Measurements from ENCODE around the gene SYTL3. TPM values are rescaled to one million over a fixed set of nuclear protein-coding genes. Genes with fewer than 3 reads are reported as not detected.
"Not testable (repeated sequence)": the region's sequence is repeated elsewhere in the genome, so short reads cannot be mapped to it uniquely, and the experiment has no call there.

The SYTL3 gene
- total RNA-seq, 1 donor, result 2.2 TPM

DNA sequence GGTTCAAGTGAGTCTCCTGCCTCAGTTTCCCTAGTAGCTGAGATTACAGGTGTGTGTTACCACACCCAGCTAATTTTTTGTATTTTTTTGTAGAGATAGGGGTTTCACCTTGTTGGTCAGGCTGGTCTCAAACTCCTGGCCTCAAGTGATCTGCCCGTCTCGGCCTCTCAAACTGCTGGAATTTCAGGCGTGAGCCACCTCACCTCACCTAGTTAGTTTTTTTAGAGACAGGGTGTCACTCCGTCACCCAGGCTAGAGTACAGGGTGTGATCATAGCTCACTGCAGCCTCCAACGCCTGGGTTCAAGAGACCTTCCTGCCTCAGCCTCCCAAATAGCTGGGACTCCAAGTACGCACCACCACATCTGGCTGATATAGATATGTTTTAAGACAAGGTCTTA lies 22.9 kb downstream of the SYTL3 start:
- Histone ChIP-seq H3K36me3 (ENCODE audit: insufficient read depth, low read length) (no peaks in the 10 kb centered on the region), H3K9me3 (ENCODE audit: low read depth, low read length) (no peaks in the 10 kb centered on the region), H3K4me3 (ENCODE audit: insufficient read depth, low read length) (no peak overlapping the region)

DNA sequence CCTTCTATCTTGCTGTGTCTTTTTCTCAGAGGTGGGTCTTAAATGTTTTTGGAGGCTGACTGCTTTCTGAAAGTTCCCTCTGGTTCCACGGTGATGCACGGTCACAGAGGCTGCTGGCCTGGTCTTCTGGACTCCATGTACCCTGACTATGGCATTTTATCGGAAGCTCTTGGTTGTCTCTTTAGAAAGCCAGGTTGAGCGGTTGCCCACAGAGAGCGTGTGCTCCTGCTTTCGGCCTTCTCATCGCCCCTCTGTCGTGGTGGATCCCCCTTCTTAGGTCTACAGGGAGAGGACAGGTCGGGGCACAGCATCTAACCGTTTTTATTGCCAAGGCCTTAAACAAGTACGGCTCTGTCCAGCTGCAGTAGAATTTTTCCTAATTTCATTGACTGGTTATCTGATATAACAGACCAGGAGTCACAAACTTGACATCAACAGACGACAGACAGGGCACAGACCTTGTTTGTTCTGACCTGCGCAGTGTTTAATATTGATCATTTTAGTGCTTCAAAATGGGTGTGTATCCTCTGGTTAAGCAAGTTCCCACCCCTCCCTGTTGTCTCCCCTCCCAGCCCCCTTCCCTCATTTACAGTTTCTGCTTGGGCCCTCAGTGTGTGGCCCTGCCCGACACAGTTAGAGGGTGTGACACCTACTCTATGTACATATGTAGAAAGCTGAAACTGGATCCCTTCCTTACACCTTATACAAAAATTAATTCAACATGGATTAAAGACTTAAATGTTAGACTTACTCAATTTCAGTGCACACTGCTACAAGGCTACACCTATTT lies 24.7 kb downstream of the SYTL3 start:
- H3K4me3 ChIP-seq (ENCODE audit: insufficient read depth, low read length), result no peak overlapping the region
- no peak overlapping the region for H2AFZ ChIP-seq (ENCODE audit: low read length)
- H3K27me3 ChIP-seq (ENCODE audit: insufficient read depth, low read length), result no peaks in the 10 kb centered on the region
- H3K9me3 ChIP-seq (ENCODE audit: low read depth, low read length), result no peaks in the 10 kb centered on the region
- DNase-seq (ENCODE audit: insufficient read length, low spot score, missing footprints), result peak; percentile 43
- H3K4me2 ChIP-seq (ENCODE audit: insufficient read depth, low read length), result no peak overlapping the region
- TF ChIP-seq, protein P1, sequence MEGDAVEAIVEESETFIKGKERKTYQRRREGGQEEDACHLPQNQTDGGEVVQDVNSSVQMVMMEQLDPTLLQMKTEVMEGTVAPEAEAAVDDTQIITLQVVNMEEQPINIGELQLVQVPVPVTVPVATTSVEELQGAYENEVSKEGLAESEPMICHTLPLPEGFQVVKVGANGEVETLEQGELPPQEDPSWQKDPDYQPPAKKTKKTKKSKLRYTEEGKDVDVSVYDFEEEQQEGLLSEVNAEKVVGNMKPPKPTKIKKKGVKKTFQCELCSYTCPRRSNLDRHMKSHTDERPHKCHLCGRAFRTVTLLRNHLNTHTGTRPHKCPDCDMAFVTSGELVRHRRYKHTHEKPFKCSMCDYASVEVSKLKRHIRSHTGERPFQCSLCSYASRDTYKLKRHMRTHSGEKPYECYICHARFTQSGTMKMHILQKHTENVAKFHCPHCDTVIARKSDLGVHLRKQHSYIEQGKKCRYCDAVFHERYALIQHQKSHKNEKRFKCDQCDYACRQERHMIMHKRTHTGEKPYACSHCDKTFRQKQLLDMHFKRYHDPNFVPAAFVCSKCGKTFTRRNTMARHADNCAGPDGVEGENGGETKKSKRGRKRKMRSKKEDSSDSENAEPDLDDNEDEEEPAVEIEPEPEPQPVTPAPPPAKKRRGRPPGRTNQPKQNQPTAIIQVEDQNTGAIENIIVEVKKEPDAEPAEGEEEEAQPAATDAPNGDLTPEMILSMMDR (IDR thresholded peaks at IDR 0.05; ENCODE audit: extremely low read depth, low read depth, low read length), result no peak
- H3K36me3 ChIP-seq (ENCODE audit: insufficient read depth, low read length), result no peaks in the 10 kb centered on the region
- no peaks in the 10 kb centered on the region for H3K4me1 ChIP-seq (ENCODE audit: insufficient read depth, low read length)
- no peak overlapping the region for H3K27ac ChIP-seq (ENCODE audit: low read depth, low read length)
- H3K79me2 ChIP-seq (ENCODE audit: insufficient read depth, low read length), result no peaks in the 10 kb centered on the region
- no peaks in the 10 kb centered on the region for H4K20me1 ChIP-seq (ENCODE audit: insufficient read depth, low read length)

More for the DNA sequence above, 22.9 kb downstream of the SYTL3 start:
- Histone ChIP-seq H3K4me2 (ENCODE audit: insufficient read depth, low read length) (no peak overlapping the region), H4K20me1 (ENCODE audit: insufficient read depth, low read length) (no peaks in the 10 kb centered on the region), H3K4me1 (ENCODE audit: insufficient read depth, low read length) (no peaks in the 10 kb centered on the region), H3K79me2 (ENCODE audit: insufficient read depth, low read length) (no peaks in the 10 kb centered on the region), H3K27me3 (ENCODE audit: insufficient read depth, low read length) (no peaks in the 10 kb centered on the region), H3K27ac (ENCODE audit: low read depth, low read length) (no peak overlapping the region), H2AFZ (ENCODE audit: low read length) (no peak overlapping the region)
- TF ChIP-seq, protein P1 (IDR thresholded peaks at IDR 0.05; ENCODE audit: extremely low read depth, low read depth, low read length), result no peak
- DNase-seq (ENCODE audit: insufficient read length, low spot score, missing footprints), result no peak

DNA sequence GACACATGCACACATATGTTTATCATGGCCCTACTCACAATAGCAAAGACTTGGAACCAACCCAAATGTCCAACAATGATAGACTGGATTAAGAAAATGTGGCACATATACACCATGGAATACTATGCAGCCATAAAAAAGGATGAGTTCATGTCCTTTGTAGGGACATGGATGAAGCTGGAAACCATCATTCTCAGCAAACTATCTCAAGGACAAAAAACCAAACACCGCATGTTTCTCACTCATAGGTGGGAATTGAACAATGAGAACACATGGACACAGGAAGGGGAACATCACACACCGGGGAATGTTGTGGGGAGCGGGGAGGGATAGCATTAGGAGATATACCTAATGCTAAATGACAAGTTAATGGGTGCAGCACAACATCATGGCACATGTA lies 27.2 kb downstream of the SYTL3 start:
- not testable (repeated sequence) for H3K4me3 ChIP-seq (ENCODE audit: insufficient read depth, low read length); H3K9me3 ChIP-seq (ENCODE audit: low read depth, low read length); H2AFZ ChIP-seq (ENCODE audit: low read length); DNase-seq (ENCODE audit: insufficient read length, low spot score, missing footprints); H4K20me1 ChIP-seq (ENCODE audit: insufficient read depth, low read length); H3K79me2 ChIP-seq (ENCODE audit: insufficient read depth, low read length); H3K27ac ChIP-seq (ENCODE audit: low read depth, low read length); H3K27me3 ChIP-seq (ENCODE audit: insufficient read depth, low read length); H3K4me2 ChIP-seq (ENCODE audit: insufficient read depth, low read length); H3K4me1 ChIP-seq (ENCODE audit: insufficient read depth, low read length); H3K36me3 ChIP-seq (ENCODE audit: insufficient read depth, low read length)

DNA sequence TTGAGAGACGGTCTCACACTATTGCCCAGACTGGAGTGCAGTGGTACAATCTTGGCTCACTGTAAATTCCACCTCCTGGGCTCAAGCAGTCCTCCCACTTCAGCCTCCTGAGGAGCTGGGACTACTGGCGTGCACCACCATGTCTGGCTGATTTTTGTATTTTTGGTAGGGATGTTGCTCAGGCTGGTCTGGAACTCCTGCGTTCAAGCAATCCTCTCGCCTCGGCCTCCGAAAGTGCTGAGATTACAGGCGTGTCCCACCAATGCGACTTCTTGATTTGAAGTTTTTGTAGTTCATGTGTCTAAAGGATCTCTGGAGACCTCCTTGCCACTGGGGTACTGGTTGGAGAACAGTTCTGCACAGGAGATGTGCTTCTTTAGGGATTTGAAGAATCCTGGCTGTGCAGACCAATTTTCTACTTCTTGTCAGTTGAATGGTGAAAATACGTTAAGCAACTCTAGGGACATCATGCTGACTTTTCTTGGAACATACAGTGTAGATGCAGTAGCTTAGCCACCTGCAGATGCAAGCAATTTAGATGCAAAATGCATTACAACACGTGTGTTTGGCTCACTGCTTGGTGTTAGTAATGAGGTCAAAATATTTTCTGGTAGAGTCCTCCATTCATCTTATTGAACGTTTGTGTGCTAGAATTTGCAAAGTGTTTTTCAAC lies 28.2 kb downstream of the SYTL3 start:
- H3K27me3 ChIP-seq (ENCODE audit: insufficient read depth, low read length), result no peaks in the 10 kb centered on the region
- TF ChIP-seq, protein P1 (IDR thresholded peaks at IDR 0.05; ENCODE audit: extremely low read depth, low read depth, low read length), result no peak
- no peaks in the 10 kb centered on the region for H3K79me2 ChIP-seq (ENCODE audit: insufficient read depth, low read length)
- H2AFZ ChIP-seq (ENCODE audit: low read length), result no peak overlapping the region
- peak; percentile 47 for DNase-seq (ENCODE audit: insufficient read length, low spot score, missing footprints)
- no peak overlapping the region for H3K4me2 ChIP-seq (ENCODE audit: insufficient read depth, low read length)
- no peak overlapping the region for H3K27ac ChIP-seq (ENCODE audit: low read depth, low read length)
- no peak overlapping the region for H3K4me3 ChIP-seq (ENCODE audit: insufficient read depth, low read length)
- no peaks in the 10 kb centered on the region for H4K20me1 ChIP-seq (ENCODE audit: insufficient read depth, low read length)
- no peaks in the 10 kb centered on the region for H3K9me3 ChIP-seq (ENCODE audit: low read depth, low read length)
- H3K36me3 ChIP-seq (ENCODE audit: insufficient read depth, low read length), result no peaks in the 10 kb centered on the region
- no peaks in the 10 kb centered on the region for H3K4me1 ChIP-seq (ENCODE audit: insufficient read depth, low read length)
